ENCODE measurements around the gene CDH4.

The CDH4 gene

DNA sequence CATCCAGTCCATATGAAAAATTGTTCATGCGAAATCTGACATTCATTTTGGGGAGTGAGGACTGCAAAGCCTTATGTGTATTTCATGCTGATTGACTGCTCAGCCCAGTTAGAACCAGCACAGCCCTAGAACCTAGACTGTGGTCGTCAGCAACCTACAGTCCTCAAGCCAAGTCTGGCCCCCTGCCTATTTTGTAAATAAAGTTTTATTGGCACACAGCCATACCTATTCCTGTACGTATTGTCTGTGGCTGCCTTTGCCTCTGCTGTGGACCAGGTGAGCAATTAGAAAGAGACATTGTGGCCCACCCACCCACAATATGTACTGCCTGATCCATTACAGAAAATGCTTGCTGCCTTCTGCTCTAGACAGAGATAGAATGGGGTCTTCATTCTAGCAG, 422.6 kb downstream of the CDH4 start:
- Histone ChIP-seq H3K9me3 (replicated peaks; ENCODE audit: low read length) (no peaks in the 10 kb centered on the region), H3K27me3 (ENCODE audit: control insufficient read depth, insufficient read depth, low read length) (no peaks in the 10 kb centered on the region), H3K4me2 (ENCODE audit: low read length) (no peak overlapping the region), H3K36me3 (ENCODE audit: insufficient read depth, low read length) (no peaks in the 10 kb centered on the region), H3K4me3 (ENCODE audit: low read length) (no peak overlapping the region), H3K9ac (ENCODE audit: low read depth, low read length) (no peak overlapping the region), H3K4me1 (ENCODE audit: control insufficient read depth, insufficient read depth, low read length) (no peaks in the 10 kb centered on the region)

- Histone ChIP-seq H3K4me1 (ENCODE audit: control insufficient read depth, insufficient read depth, low read length) (no peaks in the 10 kb centered on the region), H3K4me3 (ENCODE audit: low read length) (no peak overlapping the region), H3K9me3 (replicated peaks; ENCODE audit: low read length) (no peaks in the 10 kb centered on the region), H3K36me3 (ENCODE audit: insufficient read depth, low read length) (no peaks in the 10 kb centered on the region), H3K4me2 (ENCODE audit: low read length) (no peak overlapping the region), H3K27me3 (ENCODE audit: control insufficient read depth, insufficient read depth, low read length) (no peaks in the 10 kb centered on the region), H3K9ac (ENCODE audit: low read depth, low read length) (no peak overlapping the region)
These were observed 425.9 kb downstream of the CDH4 start for GRCh38 chr20:61677928-61678327.

- Histone ChIP-seq H3K4me3 (ENCODE audit: low read length) (no peak overlapping the region), H3K36me3 (ENCODE audit: insufficient read depth, low read length) (no peaks in the 10 kb centered on the region), H3K9me3 (replicated peaks; ENCODE audit: low read length) (no peaks in the 10 kb centered on the region)
These were observed 426.4 kb downstream of the CDH4 start for GRCh38 chr20:61678437-61678836.

GRCh38 chr20:61679473-61679872, 427.4 kb downstream of the CDH4 start:
- H3K4me1 ChIP-seq (ENCODE audit: control insufficient read depth, insufficient read depth, low read length), result no peaks in the 10 kb centered on the region
- no peak overlapping the region for H3K4me3 ChIP-seq (ENCODE audit: low read length)
- H3K9me3 ChIP-seq (replicated peaks; ENCODE audit: low read length), result no peaks in the 10 kb centered on the region
- no peaks in the 10 kb centered on the region for H3K27me3 ChIP-seq (ENCODE audit: control insufficient read depth, insufficient read depth, low read length)
- no peak overlapping the region for H3K9ac ChIP-seq (ENCODE audit: low read depth, low read length)
- no peak overlapping the region for H3K4me2 ChIP-seq (ENCODE audit: low read length)
- no peaks in the 10 kb centered on the region for H3K36me3 ChIP-seq (ENCODE audit: insufficient read depth, low read length)

More at GRCh38 chr20:61678437-61678836, 426.4 kb downstream of the CDH4 start:
- Histone ChIP-seq H3K27me3 (ENCODE audit: control insufficient read depth, insufficient read depth, low read length) (no peaks in the 10 kb centered on the region), H3K4me2 (ENCODE audit: low read length) (no peak overlapping the region), H3K4me1 (ENCODE audit: control insufficient read depth, insufficient read depth, low read length) (no peaks in the 10 kb centered on the region), H3K9ac (ENCODE audit: low read depth, low read length) (no peak overlapping the region)

GRCh38 chr20:61680096-61680495, 428.0 kb downstream of the CDH4 start:
- H3K4me1 ChIP-seq (ENCODE audit: control insufficient read depth, insufficient read depth, low read length), result no peaks in the 10 kb centered on the region
- H3K36me3 ChIP-seq (ENCODE audit: insufficient read depth, low read length), result no peaks in the 10 kb centered on the region
- H3K9ac ChIP-seq (ENCODE audit: low read depth, low read length), result no peak overlapping the region
- H3K4me3 ChIP-seq (ENCODE audit: low read length), result no peak overlapping the region
- no peak overlapping the region for H3K4me2 ChIP-seq (ENCODE audit: low read length)
- no peaks in the 10 kb centered on the region for H3K27me3 ChIP-seq (ENCODE audit: control insufficient read depth, insufficient read depth, low read length)
- H3K9me3 ChIP-seq (replicated peaks; ENCODE audit: low read length), result no peaks in the 10 kb centered on the region

GRCh38 chr20:61682114-61682995, 430.3 kb downstream of the CDH4 start:
- Histone ChIP-seq H3K4me2 (ENCODE audit: low read length) (no peak overlapping the region), H3K27me3 (ENCODE audit: control insufficient read depth, insufficient read depth, low read length) (no peaks in the 10 kb centered on the region), H3K4me1 (ENCODE audit: control insufficient read depth, insufficient read depth, low read length) (no peaks in the 10 kb centered on the region), H3K36me3 (ENCODE audit: insufficient read depth, low read length) (no peaks in the 10 kb centered on the region), H3K9me3 (replicated peaks; ENCODE audit: low read length) (no peaks in the 10 kb centered on the region), H3K4me3 (ENCODE audit: low read length) (no peak overlapping the region), H3K9ac (ENCODE audit: low read depth, low read length) (no peak overlapping the region)

GRCh38 chr20:61682996-61683681, 431.1 kb downstream of the CDH4 start:
- Histone ChIP-seq H3K4me3 (ENCODE audit: low read length) (no peak overlapping the region), H3K9me3 (replicated peaks; ENCODE audit: low read length) (no peaks in the 10 kb centered on the region), H3K4me2 (ENCODE audit: low read length) (no peak overlapping the region), H3K36me3 (ENCODE audit: insufficient read depth, low read length) (no peaks in the 10 kb centered on the region), H3K9ac (ENCODE audit: low read depth, low read length) (no peak overlapping the region), H3K4me1 (ENCODE audit: control insufficient read depth, insufficient read depth, low read length) (no peaks in the 10 kb centered on the region), H3K27me3 (ENCODE audit: control insufficient read depth, insufficient read depth, low read length) (no peaks in the 10 kb centered on the region)

DNA sequence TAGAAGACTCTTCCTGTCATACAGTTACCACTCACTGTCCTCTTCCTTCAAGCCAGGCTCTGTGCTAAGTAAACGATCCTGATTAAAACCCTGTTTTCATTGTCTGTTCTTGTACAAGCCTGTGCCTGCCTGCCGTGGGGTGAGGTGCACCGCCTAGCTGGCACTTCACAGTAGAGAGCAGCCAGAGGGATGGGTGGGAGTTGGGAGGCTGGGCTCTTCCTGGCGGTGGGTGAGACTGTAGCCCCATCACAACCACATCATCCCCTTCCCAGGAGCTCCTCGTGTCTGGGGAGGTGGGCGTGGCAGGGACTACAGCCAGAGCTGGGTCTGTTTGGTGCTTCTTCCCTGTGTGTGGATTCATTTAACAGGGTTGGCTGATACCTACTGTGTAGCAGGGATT, 431.7 kb downstream of the CDH4 start:
- Histone ChIP-seq H3K4me2 (ENCODE audit: low read length) (no peak overlapping the region), H3K27me3 (ENCODE audit: control insufficient read depth, insufficient read depth, low read length) (no peaks in the 10 kb centered on the region), H3K9ac (ENCODE audit: low read depth, low read length) (no peak overlapping the region), H3K9me3 (replicated peaks; ENCODE audit: low read length) (no peaks in the 10 kb centered on the region), H3K4me1 (ENCODE audit: control insufficient read depth, insufficient read depth, low read length) (no peaks in the 10 kb centered on the region), H3K4me3 (ENCODE audit: low read length) (no peak overlapping the region), H3K36me3 (ENCODE audit: insufficient read depth, low read length) (no peaks in the 10 kb centered on the region)

DNA sequence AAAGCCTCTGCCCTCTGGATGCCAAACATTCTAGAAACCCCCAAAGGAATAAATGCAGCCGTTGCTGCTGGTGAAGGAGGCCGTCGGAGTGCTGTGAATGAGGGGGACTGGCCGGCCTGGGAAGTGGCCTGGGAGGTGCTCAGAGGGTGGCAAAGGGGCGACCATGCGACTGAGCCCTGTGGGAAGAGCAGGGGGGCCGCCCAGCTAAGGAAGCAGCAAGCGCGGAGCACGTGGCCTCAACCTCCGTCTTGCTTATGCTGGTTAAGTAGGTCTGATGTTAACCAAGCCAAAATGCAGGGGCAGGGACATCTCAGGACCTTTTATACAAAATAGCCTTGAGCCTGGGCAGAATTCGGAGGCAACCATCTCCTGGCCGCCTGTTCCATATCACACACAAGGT, 432.1 kb downstream of the CDH4 start:
- Histone ChIP-seq H3K27me3 (ENCODE audit: control insufficient read depth, insufficient read depth, low read length) (no peaks in the 10 kb centered on the region), H3K4me3 (ENCODE audit: low read length) (no peak overlapping the region), H3K4me2 (ENCODE audit: low read length) (no peak overlapping the region), H3K4me1 (ENCODE audit: control insufficient read depth, insufficient read depth, low read length) (no peaks in the 10 kb centered on the region), H3K9me3 (replicated peaks; ENCODE audit: low read length) (no peaks in the 10 kb centered on the region), H3K36me3 (ENCODE audit: insufficient read depth, low read length) (no peaks in the 10 kb centered on the region), H3K9ac (ENCODE audit: low read depth, low read length) (no peak overlapping the region)

- H3K4me3 ChIP-seq (ENCODE audit: low read length), result no peak overlapping the region
- H3K36me3 ChIP-seq (ENCODE audit: insufficient read depth, low read length), result no peaks in the 10 kb centered on the region
- H3K9me3 ChIP-seq (replicated peaks; ENCODE audit: low read length), result no peaks in the 10 kb centered on the region
- no peaks in the 10 kb centered on the region for H3K4me1 ChIP-seq (ENCODE audit: control insufficient read depth, insufficient read depth, low read length)
- H3K4me2 ChIP-seq (ENCODE audit: low read length), result no peak overlapping the region
- no peak overlapping the region for H3K9ac ChIP-seq (ENCODE audit: low read depth, low read length)
- H3K27me3 ChIP-seq (ENCODE audit: control insufficient read depth, insufficient read depth, low read length), result no peaks in the 10 kb centered on the region
These were observed 432.6 kb downstream of the CDH4 start for GRCh38 chr20:61684583-61685235.

DNA sequence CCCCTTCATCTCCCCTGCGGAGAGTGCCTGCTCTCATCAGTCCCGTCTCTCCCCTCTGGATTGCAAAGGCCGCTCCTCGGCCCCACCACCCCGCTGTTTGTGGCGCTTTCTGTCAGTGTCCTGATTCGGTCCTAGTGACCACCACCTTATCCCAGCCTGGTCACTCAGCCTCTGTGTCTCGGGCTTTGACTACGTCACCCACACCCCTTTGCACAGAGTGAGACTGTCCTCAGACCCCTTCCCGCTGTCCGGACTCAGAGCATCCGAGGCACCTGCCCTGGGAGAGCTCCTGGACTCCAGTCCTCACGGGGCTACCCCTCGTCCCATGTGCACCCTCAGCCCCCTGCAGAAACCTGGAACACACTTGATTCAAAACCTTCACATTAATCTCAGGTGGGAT, 433.4 kb downstream of the CDH4 start:
- no peak overlapping the region for H3K4me3 ChIP-seq (ENCODE audit: low read length)
- no peaks in the 10 kb centered on the region for H3K9me3 ChIP-seq (replicated peaks; ENCODE audit: low read length)
- H3K4me2 ChIP-seq (ENCODE audit: low read length), result no peak overlapping the region
- H3K27me3 ChIP-seq (ENCODE audit: control insufficient read depth, insufficient read depth, low read length), result no peaks in the 10 kb centered on the region
- H3K4me1 ChIP-seq (ENCODE audit: control insufficient read depth, insufficient read depth, low read length), result no peaks in the 10 kb centered on the region
- H3K36me3 ChIP-seq (ENCODE audit: insufficient read depth, low read length), result no peaks in the 10 kb centered on the region
- H3K9ac ChIP-seq (ENCODE audit: low read depth, low read length), result no peak overlapping the region
